ENCODE results near the gene TIE1.

- no peak for TF ChIP-seq POLR2AphosphoS5 (IDR thresholded peaks at IDR 0.05; ENCODE audit: low read depth, low read length)
- TF ChIP-seq, protein P1, sequence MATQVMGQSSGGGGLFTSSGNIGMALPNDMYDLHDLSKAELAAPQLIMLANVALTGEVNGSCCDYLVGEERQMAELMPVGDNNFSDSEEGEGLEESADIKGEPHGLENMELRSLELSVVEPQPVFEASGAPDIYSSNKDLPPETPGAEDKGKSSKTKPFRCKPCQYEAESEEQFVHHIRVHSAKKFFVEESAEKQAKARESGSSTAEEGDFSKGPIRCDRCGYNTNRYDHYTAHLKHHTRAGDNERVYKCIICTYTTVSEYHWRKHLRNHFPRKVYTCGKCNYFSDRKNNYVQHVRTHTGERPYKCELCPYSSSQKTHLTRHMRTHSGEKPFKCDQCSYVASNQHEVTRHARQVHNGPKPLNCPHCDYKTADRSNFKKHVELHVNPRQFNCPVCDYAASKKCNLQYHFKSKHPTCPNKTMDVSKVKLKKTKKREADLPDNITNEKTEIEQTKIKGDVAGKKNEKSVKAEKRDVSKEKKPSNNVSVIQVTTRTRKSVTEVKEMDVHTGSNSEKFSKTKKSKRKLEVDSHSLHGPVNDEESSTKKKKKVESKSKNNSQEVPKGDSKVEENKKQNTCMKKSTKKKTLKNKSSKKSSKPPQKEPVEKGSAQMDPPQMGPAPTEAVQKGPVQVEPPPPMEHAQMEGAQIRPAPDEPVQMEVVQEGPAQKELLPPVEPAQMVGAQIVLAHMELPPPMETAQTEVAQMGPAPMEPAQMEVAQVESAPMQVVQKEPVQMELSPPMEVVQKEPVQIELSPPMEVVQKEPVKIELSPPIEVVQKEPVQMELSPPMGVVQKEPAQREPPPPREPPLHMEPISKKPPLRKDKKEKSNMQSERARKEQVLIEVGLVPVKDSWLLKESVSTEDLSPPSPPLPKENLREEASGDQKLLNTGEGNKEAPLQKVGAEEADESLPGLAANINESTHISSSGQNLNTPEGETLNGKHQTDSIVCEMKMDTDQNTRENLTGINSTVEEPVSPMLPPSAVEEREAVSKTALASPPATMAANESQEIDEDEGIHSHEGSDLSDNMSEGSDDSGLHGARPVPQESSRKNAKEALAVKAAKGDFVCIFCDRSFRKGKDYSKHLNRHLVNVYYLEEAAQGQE (IDR thresholded peaks at IDR 0.05; ENCODE audit: insufficient read depth in 1 of 2, low read depth in 2 of 2, low read length in 2 of 2), result no peak
These were observed 3.5 kb downstream of the TIE1 start for GRCh38 chr1:43304314-43304681.

Measured in PFSK-1 (cell line).